HEK293T (cell line): ENCODE data around the gene TCIRG1.

Experiments
- CTCF ChIA-PET: fragments of 350-600 bp; formaldehyde crosslinking; extraction: SDS; loops from one replicate; lab custom pipeline; 2021; ENCODE audit warnings: antibody characterized with exemption, inconsistent platforms; lab: Yijun Ruan, JAX
- POLR2A ChIA-PET: fragments of 350-600 bp; formaldehyde crosslinking; extraction: SDS; loops from one replicate; lab custom pipeline; 2020; ENCODE audit warnings: antibody characterized with exemption, inconsistent platforms; lab: Yijun Ruan, JAX
- DNase-seq: peaks from one replicate; pipeline ENCODE4 v3.0.0; 2012; ENCODE audit warnings: mixed read lengths; ENCODE audit errors: extremely low spot score
- ARNT ChIP-seq: fragments of 450-650 bp; IDR thresholded peaks from 2 replicates; pipeline ENCODE4 v1.6.1; 2017; ENCODE audit warnings: mild to moderate bottlenecking
- BHLHE40 ChIP-seq: fragments of 450-650 bp; IDR thresholded peaks from 2 replicates; pipeline ENCODE4 v1.6.1; 2016; ENCODE audit warnings: mild to moderate bottlenecking, moderate library complexity, borderline replicate concordance
- CTBP1 ChIP-seq: fragments of 450-650 bp; IDR thresholded peaks from 2 replicates; pipeline ENCODE4 v1.6.1; 2016; ENCODE audit warnings: borderline replicate concordance
- ELF4 ChIP-seq: fragments of 450-650 bp; IDR thresholded peaks from 2 replicates; pipeline ENCODE4 v1.6.1; 2017; ENCODE audit warnings: antibody characterized with exemption
- FOXA1 ChIP-seq: fragments of 450-650 bp; IDR thresholded peaks from 2 replicates; pipeline ENCODE4 v1.6.1; 2016; ENCODE audit warnings: mild to moderate bottlenecking
- FOXK2 ChIP-seq: fragments of 450-650 bp; IDR thresholded peaks from 2 replicates; pipeline ENCODE4 v1.6.1; 2016; ENCODE audit warnings: mild to moderate bottlenecking
- FOXM1 ChIP-seq: fragments of 450-650 bp; IDR thresholded peaks from 2 replicates; pipeline ENCODE4 v1.6.1; 2017; ENCODE audit warnings: mild to moderate bottlenecking, borderline replicate concordance
- HDGF ChIP-seq: fragments of 450-650 bp; IDR thresholded peaks from 2 replicates; pipeline ENCODE4 v1.6.1; 2017; ENCODE audit warnings: antibody characterized with exemption, borderline replicate concordance
- L3MBTL2 ChIP-seq: fragments of 450-650 bp; conservative IDR thresholded peaks from 2 replicates; pipeline ENCODE4 v1.6.1; 2016; ENCODE audit warnings: mild to moderate bottlenecking
- LEF1 ChIP-seq: fragments of 450-650 bp; IDR thresholded peaks from 2 replicates; pipeline ENCODE4 v1.6.1; 2017; ENCODE audit warnings: mild to moderate bottlenecking, borderline replicate concordance
- NFRKB ChIP-seq: fragments of 450-650 bp; IDR thresholded peaks from 2 replicates; pipeline ENCODE4 v1.6.1; 2016; ENCODE audit warnings: mild to moderate bottlenecking, moderate library complexity
- SP1 ChIP-seq: fragments of 450-650 bp; IDR thresholded peaks from 2 replicates; pipeline ENCODE4 v1.6.1; 2017
- SUZ12 ChIP-seq: fragments of 450-650 bp; IDR thresholded peaks from 2 replicates; pipeline ENCODE4 v1.6.1; 2016; ENCODE audit warnings: mild to moderate bottlenecking
- TARDBP ChIP-seq: fragments of 450-650 bp; IDR thresholded peaks from 2 replicates; pipeline ENCODE4 v1.6.1; 2016
- ZNF384 ChIP-seq: fragments of 450-650 bp; IDR thresholded peaks from 2 replicates; pipeline ENCODE4 v1.6.1; 2016
- TF ChIP-seq, protein P1 (sequence below): fragments of 450-650 bp; IDR thresholded peaks from 2 replicates; pipeline ENCODE4 v1.6.1; 2016

TCIRG1 gene

DNA sequence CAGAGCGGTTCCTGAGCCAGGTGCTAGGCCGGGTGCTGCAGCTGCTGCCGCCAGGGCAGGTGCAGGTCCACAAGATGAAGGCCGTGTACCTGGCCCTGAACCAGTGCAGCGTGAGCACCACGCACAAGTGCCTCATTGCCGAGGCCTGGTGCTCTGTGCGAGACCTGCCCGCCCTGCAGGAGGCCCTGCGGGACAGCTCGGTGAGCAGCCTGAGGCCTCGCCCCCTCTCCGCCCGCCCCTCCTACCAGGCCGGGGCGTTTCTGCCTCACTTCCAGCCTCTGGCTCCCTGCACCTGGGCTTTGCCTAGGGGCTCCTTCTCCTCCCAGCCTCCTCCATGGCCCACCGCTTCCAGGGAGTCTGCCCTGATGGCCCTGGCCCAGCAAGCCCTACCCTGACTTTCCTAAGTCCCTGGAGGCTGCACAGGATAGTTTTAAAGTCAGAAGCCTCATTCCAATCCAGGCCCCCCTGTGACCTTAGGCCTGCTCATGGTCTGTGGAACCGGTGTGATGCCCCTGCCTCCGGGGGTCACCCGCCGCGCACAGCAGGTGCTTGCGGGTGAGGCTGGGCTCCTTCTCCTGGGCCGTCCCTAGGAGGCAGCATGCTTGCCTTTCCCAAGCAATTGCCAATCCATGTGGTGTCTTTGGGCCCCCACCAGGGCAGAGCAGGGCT, 5.5 kb downstream of the TCIRG1 start:
- CTCF ChIA-PET: no interaction called here
- DNase-seq: no peak
- no peak for TF ChIP-seq ELF4
- no peak for TF ChIP-seq TARDBP
- no peak for TF ChIP-seq FOXK2
- no peak for TF ChIP-seq SP1
- TF ChIP-seq FOXA1: no peak
- no peak for TF ChIP-seq SUZ12
- POLR2A ChIA-PET: interaction anchor here (5.9 kb wide), 1 partner anchor 13 kb away, joined by 43 read pairs; the partner anchor contains the start of gene NDUFS8

DNA sequence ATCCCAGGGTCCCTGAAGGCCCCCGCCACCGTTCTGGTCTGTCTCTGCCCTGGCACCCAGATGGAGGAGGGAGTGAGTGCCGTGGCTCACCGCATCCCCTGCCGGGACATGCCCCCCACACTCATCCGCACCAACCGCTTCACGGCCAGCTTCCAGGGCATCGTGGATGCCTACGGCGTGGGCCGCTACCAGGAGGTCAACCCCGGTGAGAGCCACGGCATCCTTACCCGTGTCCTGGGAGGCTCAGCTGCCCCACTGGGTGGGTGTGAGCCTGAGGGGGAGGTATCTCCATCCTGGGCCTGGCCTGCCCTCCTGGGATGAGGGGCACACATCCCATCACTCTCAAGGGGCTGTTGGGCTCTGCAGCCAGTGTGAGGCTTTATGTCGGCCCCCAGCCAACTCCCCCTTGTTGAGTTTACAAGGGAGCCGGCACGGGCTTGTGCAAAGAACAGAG, 6.1 kb downstream of the TCIRG1 start:
- TF ChIP-seq LEF1 (no peak), HDGF (no peak), ELF4 (no peak), SP1 (no peak), FOXK2 (no peak), ARNT (no peak), SUZ12 (no peak), FOXM1 (no peak)
- DNase-seq: no peak
- ChIA-PET POLR2A (no interaction called here), CTCF (no interaction called here)

- POLR2A ChIA-PET: no interaction called here
- CTCF ChIA-PET: no interaction called here
- TF ChIP-seq FOXA1 (no peak), CTBP1 (no peak), ZNF384 (no peak)
- DNase-seq: no peak
These were observed 8.8 kb downstream of the TCIRG1 start for GRCh38 chr11:68047437-68048290.

- POLR2A ChIA-PET: no interaction called here
- CTCF ChIA-PET: no interaction called here
These were observed 10.1 kb downstream of the TCIRG1 start for GRCh38 chr11:68048681-68049508.

DNA sequence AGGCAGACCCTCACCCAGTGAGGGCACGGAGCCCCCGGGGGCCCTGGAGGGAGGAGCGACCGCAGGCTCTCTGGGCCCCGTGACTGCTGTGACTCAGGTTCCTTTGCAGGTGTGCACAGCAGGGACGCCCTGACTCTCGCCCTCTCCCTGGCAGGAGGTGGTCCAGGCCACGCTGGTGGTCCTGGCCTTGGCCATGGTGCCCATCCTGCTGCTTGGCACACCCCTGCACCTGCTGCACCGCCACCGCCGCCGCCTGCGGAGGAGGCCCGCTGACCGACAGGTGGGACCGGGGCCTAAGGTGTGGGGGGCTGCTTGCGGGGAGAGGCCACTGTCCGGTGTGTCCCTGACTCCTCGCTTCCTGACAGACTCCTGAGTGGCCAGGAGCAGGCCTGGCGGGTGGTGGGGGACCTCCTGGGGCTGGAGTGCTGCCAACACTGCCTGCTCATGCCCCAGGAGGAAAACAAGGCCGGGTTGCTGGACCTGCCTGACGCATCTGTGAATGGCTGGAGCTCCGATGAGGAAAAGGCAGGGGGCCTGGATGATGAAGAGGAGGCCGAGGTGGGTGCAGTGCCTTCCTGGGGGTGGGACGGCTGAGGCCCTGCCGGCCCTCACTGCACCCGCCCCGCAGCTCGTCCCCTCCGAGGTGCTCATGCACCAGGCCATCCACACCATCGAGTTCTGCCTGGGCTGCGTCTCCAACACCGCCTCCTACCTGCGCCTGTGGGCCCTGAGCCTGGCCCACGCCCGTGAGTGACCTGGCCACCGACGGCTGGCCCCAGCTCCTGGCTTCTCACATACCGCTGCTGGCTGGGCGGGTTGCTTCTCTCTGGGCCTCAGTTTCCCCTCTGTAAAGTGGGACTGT, 10.9 kb downstream of the TCIRG1 start:
- POLR2A ChIA-PET: no interaction called here
- CTCF ChIA-PET: no interaction called here
- no peak for TF ChIP-seq SUZ12
- no peak for TF ChIP-seq ZNF384
- no peak for DNase-seq

More at GRCh38 chr11:68048681-68049508, 10.1 kb downstream of the TCIRG1 start:
- TF ChIP-seq TARDBP (no peak), FOXA1 (no peak), LEF1 (no peak), ELF4 (no peak), BHLHE40 (no peak), SUZ12 (no peak), SP1 (no peak), L3MBTL2 (no peak), ARNT (no peak), CTBP1 (no peak), HDGF (no peak), FOXM1 (no peak), FOXK2 (no peak), ZNF384 (no peak), NFRKB (no peak)
- TF ChIP-seq, protein P1, sequence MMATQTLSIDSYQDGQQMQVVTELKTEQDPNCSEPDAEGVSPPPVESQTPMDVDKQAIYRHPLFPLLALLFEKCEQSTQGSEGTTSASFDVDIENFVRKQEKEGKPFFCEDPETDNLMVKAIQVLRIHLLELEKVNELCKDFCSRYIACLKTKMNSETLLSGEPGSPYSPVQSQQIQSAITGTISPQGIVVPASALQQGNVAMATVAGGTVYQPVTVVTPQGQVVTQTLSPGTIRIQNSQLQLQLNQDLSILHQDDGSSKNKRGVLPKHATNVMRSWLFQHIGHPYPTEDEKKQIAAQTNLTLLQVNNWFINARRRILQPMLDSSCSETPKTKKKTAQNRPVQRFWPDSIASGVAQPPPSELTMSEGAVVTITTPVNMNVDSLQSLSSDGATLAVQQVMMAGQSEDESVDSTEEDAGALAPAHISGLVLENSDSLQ: no peak
- no peak for DNase-seq

- TF ChIP-seq, protein P1: no peak
- TF ChIP-seq FOXA1: no peak
- TF ChIP-seq TARDBP: no peak
- TF ChIP-seq FOXK2: no peak
- TF ChIP-seq LEF1: no peak
- TF ChIP-seq NFRKB: no peak
These were observed 11.6 kb downstream of the TCIRG1 start for GRCh38 chr11:68050371-68050841.

More at GRCh38 chr11:68050371-68050841, 11.6 kb downstream of the TCIRG1 start:
- ChIA-PET CTCF (no interaction called here), POLR2A (no interaction called here)
- DNase-seq: no peak
